Activated naive CD4-positive, alpha-beta T cell treated with anti-CD3 and anti-CD28 coated beads, Interleukin-2, amount 10 ng/mL, durations not matched to agents 7 days and 5 days (primary cell): ENCODE data around the gene F7.
"Not testable (repeated sequence)": the region's sequence is repeated elsewhere in the genome, so short reads cannot be mapped to it uniquely, and the experiment has no call there.

ENCODE experiments used
- CTCF ChIA-PET: fragments of 350-600 bp; sonication (Branson Sonifier 250); formaldehyde crosslinking; loops from one replicate; lab custom pipeline; 2021; ENCODE audit warnings: antibody characterized with exemption; lab: Charles Lee
- DNase-seq: peaks from one replicate; pipeline ENCODE4 v3.0.0-alpha.2; 2020
- H3K27ac Mint-ChIP-seq: one replicate; pipeline ENCODE4 v1.8.0; 2021; ENCODE audit warnings: mild to moderate bottlenecking, moderate library complexity, mixed read lengths
- H3K27me3 Mint-ChIP-seq: one replicate; pipeline ENCODE4 v1.8.0; 2021; ENCODE audit warnings: mild to moderate bottlenecking, mixed read lengths
- H3K36me3 Mint-ChIP-seq: one replicate; pipeline ENCODE4 v1.8.0; 2021; ENCODE audit warnings: mixed read lengths
- H3K4me1 Mint-ChIP-seq: one replicate; pipeline ENCODE4 v1.8.0; 2021; ENCODE audit warnings: mixed read lengths
- H3K4me3 Mint-ChIP-seq: one replicate; pipeline ENCODE4 v1.8.0; 2021; ENCODE audit warnings: mild to moderate bottlenecking, moderate library complexity, mixed read lengths
- H3K9me3 Mint-ChIP-seq: one replicate; pipeline ENCODE4 v1.8.0; 2021; ENCODE audit warnings: mixed read lengths

The F7 gene

GRCh38 chr13:113077953-113078901 lies 27.4 kb upstream of the F7 start:
- no peaks in the 10 kb centered on the region for H3K4me1 Mint-ChIP-seq
- no peak overlapping the region for H3K27ac Mint-ChIP-seq
- DNase-seq = no peak
- CTCF ChIA-PET = no interaction called here
- H3K4me3 Mint-ChIP-seq = no peak overlapping the region
- no peaks in the 10 kb centered on the region for H3K36me3 Mint-ChIP-seq
- H3K9me3 Mint-ChIP-seq = no peaks in the 10 kb centered on the region
- H3K27me3 Mint-ChIP-seq = no peaks in the 10 kb centered on the region

GRCh38 chr13:113078902-113079780 lies 26.4 kb upstream of the F7 start:
- Mint-ChIP-seq H3K27ac (no peak overlapping the region), H3K4me3 (no peak overlapping the region), H3K9me3 (no peaks in the 10 kb centered on the region), H3K4me1 (no peaks in the 10 kb centered on the region), H3K27me3 (no peaks in the 10 kb centered on the region), H3K36me3 (no peaks in the 10 kb centered on the region)
- CTCF ChIA-PET = no interaction called here
- no peak for DNase-seq

- CTCF ChIA-PET, H3K36me3 Mint-ChIP-seq, H3K27me3 Mint-ChIP-seq, H3K27ac Mint-ChIP-seq, H3K9me3 Mint-ChIP-seq, DNase-seq, H3K4me3 Mint-ChIP-seq, H3K4me1 Mint-ChIP-seq: not testable (repeated sequence)
Observed at GRCh38 chr13:113079781-113080080, 25.9 kb upstream of the F7 start.

- no peaks in the 10 kb centered on the region for H3K4me1 Mint-ChIP-seq
- CTCF ChIA-PET = no interaction called here
- no peak overlapping the region for H3K27ac Mint-ChIP-seq
- H3K4me3 Mint-ChIP-seq = no peak overlapping the region
- no peaks in the 10 kb centered on the region for H3K36me3 Mint-ChIP-seq
- no peaks in the 10 kb centered on the region for H3K9me3 Mint-ChIP-seq
- no peak for DNase-seq
- H3K27me3 Mint-ChIP-seq = no peaks in the 10 kb centered on the region
Observed at GRCh38 chr13:113080361-113080831, 25.2 kb upstream of the F7 start.

GRCh38 chr13:113080901-113081521 lies 24.6 kb upstream of the F7 start:
- no peaks in the 10 kb centered on the region for H3K4me1 Mint-ChIP-seq
- H3K36me3 Mint-ChIP-seq = no peaks in the 10 kb centered on the region
- H3K27ac Mint-ChIP-seq = no peak overlapping the region
- H3K27me3 Mint-ChIP-seq = no peaks in the 10 kb centered on the region
- no peak overlapping the region for H3K4me3 Mint-ChIP-seq
- no peak for DNase-seq
- no peaks in the 10 kb centered on the region for H3K9me3 Mint-ChIP-seq
- CTCF ChIA-PET = no interaction called here

- no peaks in the 10 kb centered on the region for H3K36me3 Mint-ChIP-seq
- no peaks in the 10 kb centered on the region for H3K27me3 Mint-ChIP-seq
- H3K4me3 Mint-ChIP-seq = no peak overlapping the region
- CTCF ChIA-PET = no interaction called here
- no peaks in the 10 kb centered on the region for H3K4me1 Mint-ChIP-seq
- H3K9me3 Mint-ChIP-seq = no peaks in the 10 kb centered on the region
- no peak for DNase-seq
- no peak overlapping the region for H3K27ac Mint-ChIP-seq
Observed at GRCh38 chr13:113082198-113083021, 23.2 kb upstream of the F7 start.

- DNase-seq = no peak
- CTCF ChIA-PET = no interaction called here
- no peaks in the 10 kb centered on the region for H3K4me1 Mint-ChIP-seq
- H3K27me3 Mint-ChIP-seq = no peaks in the 10 kb centered on the region
- H3K9me3 Mint-ChIP-seq = no peaks in the 10 kb centered on the region
- no peak overlapping the region for H3K27ac Mint-ChIP-seq
- H3K4me3 Mint-ChIP-seq = no peak overlapping the region
- no peaks in the 10 kb centered on the region for H3K36me3 Mint-ChIP-seq
Observed at GRCh38 chr13:113083022-113083373, 22.6 kb upstream of the F7 start.

- H3K9me3 Mint-ChIP-seq = no peaks in the 10 kb centered on the region
- no peak overlapping the region for H3K27ac Mint-ChIP-seq
- no peak for DNase-seq
- CTCF ChIA-PET = no interaction called here
- no peaks in the 10 kb centered on the region for H3K27me3 Mint-ChIP-seq
- H3K4me1 Mint-ChIP-seq = no peaks in the 10 kb centered on the region
- H3K4me3 Mint-ChIP-seq = no peak overlapping the region
- no peaks in the 10 kb centered on the region for H3K36me3 Mint-ChIP-seq
Observed at GRCh38 chr13:113083402-113084061, 22.1 kb upstream of the F7 start.

- CTCF ChIA-PET = no interaction called here
- Mint-ChIP-seq H3K4me3 (no peak overlapping the region), H3K4me1 (no peaks in the 10 kb centered on the region), H3K36me3 (no peaks in the 10 kb centered on the region), H3K27ac (no peak overlapping the region), H3K9me3 (no peaks in the 10 kb centered on the region), H3K27me3 (no peaks in the 10 kb centered on the region)
- no peak for DNase-seq
Observed at GRCh38 chr13:113084094-113084942, 21.3 kb upstream of the F7 start.

GRCh38 chr13:113084943-113085540 lies 20.5 kb upstream of the F7 start:
- H3K27ac Mint-ChIP-seq = no peak overlapping the region
- H3K36me3 Mint-ChIP-seq = no peaks in the 10 kb centered on the region
- no peaks in the 10 kb centered on the region for H3K4me1 Mint-ChIP-seq
- CTCF ChIA-PET = no interaction called here
- no peak for DNase-seq
- no peaks in the 10 kb centered on the region for H3K9me3 Mint-ChIP-seq
- no peaks in the 10 kb centered on the region for H3K27me3 Mint-ChIP-seq
- no peak overlapping the region for H3K4me3 Mint-ChIP-seq

- no peak for DNase-seq
- H3K27me3 Mint-ChIP-seq = no peaks in the 10 kb centered on the region
- no peaks in the 10 kb centered on the region for H3K9me3 Mint-ChIP-seq
- H3K4me1 Mint-ChIP-seq = no peaks in the 10 kb centered on the region
- CTCF ChIA-PET = no interaction called here
- no peaks in the 10 kb centered on the region for H3K36me3 Mint-ChIP-seq
- no peak overlapping the region for H3K4me3 Mint-ChIP-seq
- no peak overlapping the region for H3K27ac Mint-ChIP-seq
Observed at GRCh38 chr13:113086031-113086750, 19.4 kb upstream of the F7 start.
